GM12873 (cell line): ENCODE results near the gene EXOC6.

Experiments
- CTCF ChIP-seq: IDR thresholded peaks from 2 replicates; pipeline ENCODE4 v1.5.1; 2012; ENCODE audit warnings: low read depth, mild to moderate bottlenecking, moderate library complexity, low read length, control low read depth; ENCODE audit not compliant: insufficient read depth; ENCODE audit errors: missing control alignments

The EXOC6 gene

GRCh38 chr10:93099670-93100069, 251.3 kb downstream of the EXOC6 start:
- TF ChIP-seq CTCF: no peak

GRCh38 chr10:93103953-93104352, 255.6 kb downstream of the EXOC6 start:
- TF ChIP-seq CTCF: no peak

GRCh38 chr10:93106631-93107072, 258.3 kb downstream of the EXOC6 start:
- TF ChIP-seq CTCF: no peak
